GM19240 (cell line): ENCODE data around the gene C6orf15.
"Not testable (repeated sequence)": the region's sequence is repeated elsewhere in the genome, so short reads cannot be mapped to it uniquely, and the experiment has no call there.

Source experiments
- DNase-seq: peaks from one replicate; pipeline ENCODE4 v3.0.0; 2011; ENCODE audit warnings: low spot score; ENCODE audit not compliant: insufficient read length

The C6orf15 gene

DNA sequence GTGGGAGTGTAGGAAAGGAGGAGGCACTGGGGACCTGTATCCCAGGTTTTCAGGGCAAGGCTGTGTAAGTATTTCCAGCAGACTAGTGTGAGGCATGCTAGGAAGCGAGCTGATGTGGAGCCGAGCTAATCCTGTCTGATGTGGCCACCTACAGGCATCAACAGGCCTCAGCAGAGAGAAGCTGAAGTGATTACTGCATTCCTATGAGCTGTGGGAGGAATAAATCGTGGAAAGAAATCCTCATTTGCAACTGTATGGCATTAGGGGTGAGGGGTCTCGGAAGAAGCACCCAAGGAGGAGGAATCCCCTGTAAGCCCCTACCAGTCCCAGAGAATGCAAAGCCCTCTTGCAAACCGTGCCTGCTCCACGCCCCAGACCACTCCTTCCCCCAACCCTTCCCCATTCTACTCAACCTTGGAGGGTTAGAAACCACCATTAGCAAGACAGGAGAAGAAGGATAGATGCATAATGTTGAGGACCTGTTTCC, 41.6 kb downstream of the C6orf15 start:
- DNase-seq = no peak

DNA sequence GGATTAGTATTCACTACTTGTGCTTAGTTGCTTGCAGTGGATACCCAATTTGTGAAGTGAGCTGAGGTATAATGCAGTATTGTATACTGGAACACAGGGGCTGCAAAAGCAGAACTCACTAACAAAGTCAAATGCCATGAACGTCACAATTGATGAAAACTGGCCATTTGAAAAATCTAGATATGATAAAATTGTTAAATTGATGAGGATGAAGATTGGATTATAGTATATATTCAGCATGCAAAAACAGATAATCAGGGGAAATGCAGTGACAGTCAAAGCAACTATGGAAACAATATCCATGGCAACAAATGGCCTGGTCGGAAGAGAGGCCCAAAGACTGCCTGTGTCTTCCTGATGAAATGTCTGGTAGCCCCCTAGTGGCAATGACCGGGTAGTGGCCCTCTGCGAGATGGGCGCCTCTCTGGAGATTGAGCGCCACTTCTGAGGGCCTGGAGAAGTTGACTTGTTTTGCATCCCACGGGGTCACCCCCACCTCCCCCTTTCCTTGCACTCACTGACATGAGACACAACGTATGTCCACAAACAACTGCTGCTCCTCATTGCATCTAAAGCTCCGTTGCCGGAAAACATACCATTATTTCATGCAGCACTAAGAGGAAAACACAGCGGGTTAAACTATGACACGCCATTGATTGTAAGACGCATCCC, 43.6 kb downstream of the C6orf15 start:
- DNase-seq = peak; percentile 75

DNA sequence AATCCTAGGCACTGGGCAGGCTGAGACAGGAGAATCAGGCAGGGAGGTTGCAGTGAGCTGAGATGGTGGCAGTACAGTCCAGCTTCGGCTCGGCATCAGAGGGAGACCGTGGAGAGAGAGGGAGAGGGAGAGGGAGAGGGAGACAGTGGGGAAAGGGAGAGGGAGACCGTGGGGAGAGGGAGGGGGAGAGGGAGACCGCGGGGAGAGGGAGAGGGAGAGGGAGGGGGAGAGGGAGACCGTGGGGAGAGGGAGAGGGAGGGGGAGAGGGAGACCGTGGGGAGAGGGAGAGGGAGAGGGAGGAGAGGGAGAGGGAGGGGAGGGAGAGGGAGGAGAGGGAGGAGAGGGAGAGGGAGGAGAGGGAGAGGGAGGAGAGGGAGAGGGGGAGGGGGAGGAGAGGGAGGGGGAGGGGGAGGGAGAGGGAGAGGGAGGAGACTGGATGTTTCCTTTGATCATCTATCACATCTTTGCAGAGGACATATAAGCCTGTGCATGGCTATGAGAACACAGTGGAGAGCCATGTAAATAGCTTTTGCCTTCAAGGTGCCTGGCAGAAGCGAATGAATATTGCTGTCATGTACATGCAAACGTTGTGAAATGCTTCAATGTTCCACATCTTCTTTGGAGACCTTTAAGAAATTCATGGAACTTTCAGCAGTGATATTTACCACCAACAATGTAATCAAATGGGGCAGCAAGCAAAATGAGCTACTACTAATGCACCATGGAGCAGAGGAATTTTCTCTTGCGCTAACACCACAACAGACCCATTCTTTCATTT, 44.3 kb downstream of the C6orf15 start:
- DNase-seq = not testable (repeated sequence)

DNA sequence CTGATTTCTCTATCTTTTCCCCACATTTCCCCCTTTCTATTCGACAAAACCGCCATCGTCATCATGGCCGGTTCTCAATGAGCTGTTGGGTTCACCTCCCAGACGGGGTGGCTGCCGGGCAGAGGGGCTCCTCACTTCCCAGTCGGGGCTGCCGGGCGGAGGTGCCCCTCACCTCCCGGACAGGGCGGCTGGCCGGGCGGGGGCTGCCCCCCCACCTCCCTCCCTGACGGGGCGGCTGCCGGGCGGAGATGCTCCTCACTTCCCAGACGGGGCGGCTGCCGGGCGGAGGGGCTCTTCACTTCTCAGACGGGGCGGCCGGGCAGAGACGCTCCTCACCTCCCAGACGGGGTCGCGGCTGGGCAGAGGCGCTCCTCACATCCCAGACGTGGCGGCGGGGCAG, 45.3 kb downstream of the C6orf15 start:
- DNase-seq = not testable (repeated sequence)

DNA sequence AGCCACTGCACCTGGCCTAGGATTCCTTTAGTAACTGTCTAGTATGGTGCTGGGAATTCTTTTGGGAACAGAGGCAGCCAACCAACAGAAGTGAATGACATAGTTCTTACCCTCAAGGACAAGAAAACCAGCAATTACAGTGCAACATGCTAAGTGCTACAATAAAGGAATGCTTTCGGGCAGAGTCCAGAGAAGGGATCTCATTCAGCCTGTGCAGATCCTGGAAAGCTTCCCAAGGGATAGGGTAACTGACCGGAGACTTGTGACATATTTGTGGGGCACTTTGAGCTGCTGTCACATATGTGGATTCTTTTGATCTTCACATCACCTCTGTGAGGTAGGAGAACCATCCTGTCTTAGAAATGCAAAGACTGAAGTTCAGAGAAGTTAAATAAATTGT, 46.8 kb downstream of the C6orf15 start:
- DNase-seq = no peak

DNA sequence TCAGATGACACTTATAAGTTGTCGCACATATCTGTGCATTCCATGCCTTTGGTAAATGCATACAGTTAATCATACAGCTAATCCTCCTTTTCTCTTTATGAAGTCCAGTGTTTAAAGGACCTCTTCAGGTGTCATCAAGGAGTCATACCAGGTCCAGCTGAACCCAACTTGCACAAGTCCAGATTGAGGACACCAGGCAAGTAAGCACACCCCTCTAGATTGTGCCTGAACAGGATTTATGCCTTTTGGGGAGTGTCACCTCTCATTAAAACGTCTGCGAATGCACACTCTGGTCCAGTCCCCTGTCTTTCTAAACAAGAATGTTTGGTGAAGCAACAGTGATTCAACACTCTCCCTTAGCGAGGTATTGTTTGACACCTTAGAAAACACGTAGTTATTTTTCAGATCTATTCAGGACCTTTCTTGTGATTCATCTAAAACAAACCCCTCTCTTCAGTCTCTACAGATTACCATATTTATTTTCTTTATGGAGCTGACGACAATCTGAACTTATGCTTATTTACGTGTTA, 48.4 kb downstream of the C6orf15 start:
- DNase-seq = no peak
